CD8-positive, alpha-beta memory T cell (primary cell): ENCODE results near the gene CHRNA4. TPM values are rescaled to one million over a fixed set of nuclear protein-coding genes. Genes with fewer than 3 reads are reported as not detected.

Source experiments
- CTCF ChIA-PET: fragments of 350-600 bp; sonication (Branson Sonifier 250); formaldehyde crosslinking; loops from one replicate; lab custom pipeline; 2021; ENCODE audit warnings: antibody characterized with exemption; lab: Charles Lee
- POLR2A ChIA-PET: fragments of 350-600 bp; sonication (Branson Sonifier 250); formaldehyde crosslinking; loops from one replicate; lab custom pipeline; 2021; ENCODE audit warnings: antibody characterized with exemption; lab: Charles Lee
- DNase-seq, 5 donors: peaks; one replicate each; pipeline versions ENCODE4 v3.0.0 to v3.0.0-alpha.2; 2020 to 2022; ENCODE audit warnings: mixed read lengths in 1 of 5
- H3K27ac ChIP-seq: one replicate; pipeline ENCODE4 v1.7.0; 2013; ENCODE audit warnings: low read depth, mild to moderate bottlenecking, low read length, moderate library complexity
- H3K27me3 ChIP-seq: 2 replicates; pipeline ENCODE4 v1.7.0; 2013; ENCODE audit warnings: low read length, mild to moderate bottlenecking; ENCODE audit not compliant: insufficient read depth, poor library complexity, severe bottlenecking
- H3K36me3 ChIP-seq: 2 replicates; pipeline ENCODE4 v1.7.0; 2013; ENCODE audit warnings: mild to moderate bottlenecking, low read length, moderate library complexity; ENCODE audit not compliant: insufficient read depth
- H3K4me1 ChIP-seq: 2 replicates; pipeline ENCODE4 v1.7.0; 2013; ENCODE audit warnings: mild to moderate bottlenecking, low read length, moderate library complexity; ENCODE audit not compliant: insufficient read depth
- H3K4me3 ChIP-seq: 2 replicates; pipeline ENCODE4 v1.7.0; 2013; ENCODE audit warnings: mild to moderate bottlenecking, low read length
- H3K9me3 ChIP-seq: 2 replicates; pipeline ENCODE4 v1.7.0; 2013; ENCODE audit warnings: mild to moderate bottlenecking, low read length
- H3K27ac Mint-ChIP-seq, 8 donors: one replicate each; pipeline ENCODE4 v1.8.0; 2020 to 2021; ENCODE audit warnings: mixed read lengths in 8 of 8, mild to moderate bottlenecking in 6 of 8, inconsistent platforms in 3 of 8, moderate library complexity in 3 of 8
- H3K27me3 Mint-ChIP-seq, 2 donors: one replicate each; pipeline ENCODE4 v1.8.0; 2020 to 2021; ENCODE audit warnings: mixed read lengths in 2 of 2, mild to moderate bottlenecking in 1 of 2, moderate library complexity in 1 of 2
- H3K36me3 Mint-ChIP-seq, 3 donors: one replicate each; pipeline ENCODE4 v1.8.0; 2020 to 2021; ENCODE audit warnings: mixed read lengths in 3 of 3, inconsistent platforms in 1 of 3, mild to moderate bottlenecking in 1 of 3
- H3K4me1 Mint-ChIP-seq, 3 donors: one replicate each; pipeline ENCODE4 v1.8.0; 2020 to 2021; ENCODE audit warnings: mixed read lengths in 3 of 3, inconsistent platforms in 1 of 3, mild to moderate bottlenecking in 1 of 3
- H3K4me3 Mint-ChIP-seq, 7 donors: one replicate each; pipeline ENCODE4 v1.8.0; 2020 to 2021; ENCODE audit warnings: mixed read lengths in 7 of 7, mild to moderate bottlenecking in 6 of 7, moderate library complexity in 4 of 7, inconsistent platforms in 2 of 7
- H3K9me3 Mint-ChIP-seq, 5 donors: one replicate each; pipeline ENCODE4 v1.8.0; 2020 to 2022; ENCODE audit warnings: mixed read lengths in 5 of 5, mild to moderate bottlenecking in 3 of 5, moderate library complexity in 2 of 5, inconsistent platforms in 1 of 5
- polyA plus RNA-seq: library from polyadenylated mRNA; unstranded; fragments of 300-500 nt; fragmentation: Illumina TruSeq; gene quantifications from one replicate; pipeline ENCODE4 v1.2.3, GENCODE V29; 2021
- total RNA-seq, 2 experiments: library from RNA; stranded (reverse); gene quantifications; one replicate each; pipeline ENCODE4 v1.2.3, GENCODE V29; 2021

Gene CHRNA4
- total and polyA plus RNA-seq, 3 experiments from 2014 or later, result not detected

GRCh38 chr20:63370618-63371187 is 9.6 kb upstream of the CHRNA4 start:
- no peak overlapping the region for H3K27ac Mint-ChIP-seq
- Histone ChIP-seq H3K27me3 (no peaks in the 10 kb centered on the region), H3K36me3 (no peaks in the 10 kb centered on the region), H3K9me3 (no peaks in the 10 kb centered on the region), H3K4me1 (no peaks in the 10 kb centered on the region), H3K4me3 (no peak overlapping the region), H3K27ac (no peak overlapping the region)
- H3K4me3 Mint-ChIP-seq, result no peak overlapping the region
- no peak for DNase-seq
- no peaks in the 10 kb centered on the region for H3K9me3 Mint-ChIP-seq
- peaks cover 11 to 27% of the 10 kb centered on the region in 2 donors for H3K27me3 Mint-ChIP-seq
- ChIA-PET POLR2A (no interaction called here), CTCF (interaction anchor here (0.9 kb wide), 1 partner anchor 11 kb away, joined by 3 read pairs; no protein-coding TSS in a partner anchor)
- H3K4me1 Mint-ChIP-seq, result no peaks in the 10 kb centered on the region
- no peaks in the 10 kb centered on the region for H3K36me3 Mint-ChIP-seq

- Histone ChIP-seq H3K27ac (no peak overlapping the region), H3K27me3 (no peaks in the 10 kb centered on the region), H3K36me3 (no peaks in the 10 kb centered on the region), H3K4me1 (no peaks in the 10 kb centered on the region), H3K4me3 (no peak overlapping the region), H3K9me3 (no peaks in the 10 kb centered on the region)
- Mint-ChIP-seq H3K27me3 (peaks cover 9 to 27% of the 10 kb centered on the region in 2 donors), H3K9me3 (no peaks in the 10 kb centered on the region), H3K4me1 (no peaks in the 10 kb centered on the region), H3K27ac (no peak overlapping the region), H3K36me3 (no peaks in the 10 kb centered on the region), H3K4me3 (no peak overlapping the region)
- ChIA-PET CTCF (interaction anchor here (0.9 kb wide), 1 partner anchor 12 kb away, joined by 3 read pairs; no protein-coding TSS in a partner anchor), POLR2A (no interaction called here)
- DNase-seq, result no peak
Measured at GRCh38 chr20:63369724-63370617, 8.8 kb upstream of the CHRNA4 start.

- no peaks in the 10 kb centered on the region for H3K27me3 ChIP-seq
- no peaks in the 10 kb centered on the region for H3K4me1 ChIP-seq
- DNase-seq, result no peak
- no peaks in the 10 kb centered on the region for H3K9me3 ChIP-seq
- H3K9me3 Mint-ChIP-seq, result no peaks in the 10 kb centered on the region
- no peaks in the 10 kb centered on the region for H3K36me3 ChIP-seq
- no peak overlapping the region for H3K4me3 Mint-ChIP-seq
- ChIA-PET CTCF (interaction anchor here (1.6 kb wide), 1 partner anchor 13 kb away, joined by 3 read pairs; no protein-coding TSS in a partner anchor), POLR2A (no interaction called here)
- H3K4me3 ChIP-seq, result no peak overlapping the region
- no peaks in the 10 kb centered on the region for H3K36me3 Mint-ChIP-seq
- no peaks in the 10 kb centered on the region for H3K4me1 Mint-ChIP-seq
- H3K27ac Mint-ChIP-seq, result no peak overlapping the region
- peaks cover 9 to 27% of the 10 kb centered on the region in 2 donors for H3K27me3 Mint-ChIP-seq
- H3K27ac ChIP-seq, result no peak overlapping the region
Measured at GRCh38 chr20:63369024-63369530, 7.9 kb upstream of the CHRNA4 start.

- Mint-ChIP-seq H3K4me3 (no peak overlapping the region), H3K9me3 (no peaks in the 10 kb centered on the region), H3K4me1 (no peaks in the 10 kb centered on the region), H3K36me3 (no peaks in the 10 kb centered on the region), H3K27me3 (peaks cover 9 to 23% of the 10 kb centered on the region in 2 donors), H3K27ac (no peak overlapping the region)
- Histone ChIP-seq H3K36me3 (no peaks in the 10 kb centered on the region), H3K4me1 (no peaks in the 10 kb centered on the region), H3K4me3 (no peak overlapping the region), H3K27ac (no peak overlapping the region), H3K27me3 (no peaks in the 10 kb centered on the region), H3K9me3 (no peaks in the 10 kb centered on the region)
- no peak for DNase-seq
- POLR2A ChIA-PET, result no interaction called here
- CTCF ChIA-PET, result interaction anchor here (1.6 kb wide), 1 partner anchor 14 kb away, joined by 3 read pairs; no protein-coding TSS in a partner anchor
Measured at GRCh38 chr20:63368151-63368550, 7.0 kb upstream of the CHRNA4 start.

GRCh38 chr20:63367446-63368055 is 6.4 kb upstream of the CHRNA4 start:
- H3K36me3 Mint-ChIP-seq, result no peaks in the 10 kb centered on the region
- DNase-seq, result no peak
- Histone ChIP-seq H3K4me1 (no peaks in the 10 kb centered on the region), H3K9me3 (no peaks in the 10 kb centered on the region), H3K27me3 (no peaks in the 10 kb centered on the region), H3K27ac (no peak overlapping the region), H3K36me3 (no peaks in the 10 kb centered on the region), H3K4me3 (no peak overlapping the region)
- H3K27ac Mint-ChIP-seq, result no peak overlapping the region
- POLR2A ChIA-PET, result no interaction called here
- H3K9me3 Mint-ChIP-seq, result no peaks in the 10 kb centered on the region
- H3K4me1 Mint-ChIP-seq, result peaks cover 0 to 4% (median 0%) of the 10 kb centered on the region in 3 donors
- no peak overlapping the region for H3K4me3 Mint-ChIP-seq
- CTCF ChIA-PET, result interaction anchor here (1.6 kb wide), 1 partner anchor 14 kb away, joined by 3 read pairs; no protein-coding TSS in a partner anchor
- H3K27me3 Mint-ChIP-seq, result peaks cover 7 to 24% of the 10 kb centered on the region in 2 donors

- Mint-ChIP-seq H3K9me3 (no peaks in the 10 kb centered on the region), H3K27me3 (peaks cover 7 to 27% of the 10 kb centered on the region in 2 donors), H3K4me3 (no peak overlapping the region), H3K4me1 (peaks cover 0 to 7% (median 1%) of the 10 kb centered on the region in 3 donors), H3K36me3 (no peaks in the 10 kb centered on the region), H3K27ac (peak overlapping the region in 1 of 8 donors; percentile 50)
- Histone ChIP-seq H3K4me3 (no peak overlapping the region), H3K27me3 (no peaks in the 10 kb centered on the region), H3K9me3 (no peaks in the 10 kb centered on the region), H3K4me1 (no peaks in the 10 kb centered on the region), H3K36me3 (no peaks in the 10 kb centered on the region), H3K27ac (no peak overlapping the region)
- ChIA-PET CTCF (no interaction called here), POLR2A (no interaction called here)
- DNase-seq, result no peak
Measured at GRCh38 chr20:63366390-63367365, 5.5 kb upstream of the CHRNA4 start.

GRCh38 chr20:63365601-63366389 is 4.6 kb upstream of the CHRNA4 start:
- no peak overlapping the region for H3K27ac Mint-ChIP-seq
- no peak overlapping the region for H3K4me3 Mint-ChIP-seq
- ChIA-PET CTCF (no interaction called here), POLR2A (no interaction called here)
- no peaks in the 10 kb centered on the region for H3K36me3 Mint-ChIP-seq
- H3K9me3 Mint-ChIP-seq, result no peaks in the 10 kb centered on the region
- Histone ChIP-seq H3K27me3 (no peaks in the 10 kb centered on the region), H3K4me3 (no peak overlapping the region), H3K36me3 (no peaks in the 10 kb centered on the region), H3K27ac (no peak overlapping the region), H3K9me3 (no peaks in the 10 kb centered on the region), H3K4me1 (no peaks in the 10 kb centered on the region)
- H3K4me1 Mint-ChIP-seq, result peaks cover 0 to 7% (median 1%) of the 10 kb centered on the region in 3 donors
- no peak for DNase-seq
- H3K27me3 Mint-ChIP-seq, result peaks cover 4 to 20% of the 10 kb centered on the region in 2 donors
